ENCODE results near the gene PTPRN2. TPM values are rescaled to one million over a fixed set of nuclear protein-coding genes. Genes with fewer than 3 reads are reported as not detected.

The PTPRN2 gene
- total and polyA plus RNA-seq, 2 donors, result 1.7 to 1.9 TPM

DNA sequence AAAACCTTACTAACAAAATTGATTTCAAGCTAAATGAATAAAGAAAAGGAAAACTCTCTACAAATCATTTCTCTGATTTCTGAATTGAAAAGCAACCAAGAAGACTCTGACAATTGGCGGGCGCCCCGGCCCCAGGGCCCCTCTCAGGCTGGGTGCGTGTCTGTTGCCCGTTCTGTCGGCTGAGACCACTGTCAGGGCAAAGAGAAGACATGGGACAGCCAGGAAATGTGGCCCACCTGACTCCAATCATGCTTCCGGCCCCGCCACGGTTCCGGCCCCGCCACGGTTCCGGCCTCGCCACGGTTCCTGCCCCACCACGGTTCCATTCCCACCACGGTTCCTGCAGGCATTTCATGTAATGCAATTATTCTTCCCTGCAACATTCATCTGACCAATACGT is 115.9 kb downstream of the PTPRN2 start:
- DNase-seq (ENCODE audit: low read depth in 6 of 9, low spot score in 9 of 9), result no peak
- Histone ChIP-seq H3K27me3 (ENCODE audit: control insufficient read depth in 2 of 2, insufficient read depth in 1 of 2, low read length in 1 of 2) (peaks cover 0 to 2% of the 10 kb centered on the region in 2 donors), H3K9me3 (ENCODE audit: control insufficient read depth in 2 of 2, insufficient read depth in 1 of 2, low read length in 1 of 2) (no peaks in the 10 kb centered on the region), H3K4me3 (ENCODE audit: low read length in 2 of 2) (no peak overlapping the region), H3K4me1 (ENCODE audit: control insufficient read depth in 2 of 2, insufficient read depth in 2 of 2, low read length in 2 of 2) (peaks cover 0 to 2% of the 10 kb centered on the region in 2 donors), H3K27ac (ENCODE audit: low read depth in 1 of 2, low read length in 1 of 2) (no peak overlapping the region), H3K36me3 (ENCODE audit: control insufficient read depth in 2 of 2, insufficient read depth in 2 of 2, low read length in 1 of 2) (no peaks in the 10 kb centered on the region)
- 98% methylated on average over 18 of the region's 18 CpGs for WGBS

DNA sequence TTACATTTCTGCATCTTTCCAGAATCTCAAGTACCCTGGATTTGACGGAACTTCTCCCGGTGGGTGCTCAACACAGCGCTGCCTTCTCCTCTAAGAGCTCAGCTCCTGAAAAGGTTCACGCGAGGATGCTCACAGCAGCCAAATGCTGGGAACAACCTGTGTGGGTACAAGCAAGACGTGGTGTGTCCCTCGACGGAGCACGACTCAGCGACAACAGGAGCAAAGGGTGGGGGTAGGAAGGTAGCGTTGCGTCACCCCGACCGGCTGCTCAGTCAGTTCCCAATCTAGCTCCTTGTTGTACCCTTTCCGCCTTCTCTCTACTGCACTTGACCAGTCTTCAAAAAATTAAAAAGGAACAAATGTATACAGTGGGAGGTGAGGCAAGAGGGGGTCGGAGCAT is 117.3 kb downstream of the PTPRN2 start:
- no peak for DNase-seq (ENCODE audit: low read depth in 6 of 9, low spot score in 9 of 9)

DNA sequence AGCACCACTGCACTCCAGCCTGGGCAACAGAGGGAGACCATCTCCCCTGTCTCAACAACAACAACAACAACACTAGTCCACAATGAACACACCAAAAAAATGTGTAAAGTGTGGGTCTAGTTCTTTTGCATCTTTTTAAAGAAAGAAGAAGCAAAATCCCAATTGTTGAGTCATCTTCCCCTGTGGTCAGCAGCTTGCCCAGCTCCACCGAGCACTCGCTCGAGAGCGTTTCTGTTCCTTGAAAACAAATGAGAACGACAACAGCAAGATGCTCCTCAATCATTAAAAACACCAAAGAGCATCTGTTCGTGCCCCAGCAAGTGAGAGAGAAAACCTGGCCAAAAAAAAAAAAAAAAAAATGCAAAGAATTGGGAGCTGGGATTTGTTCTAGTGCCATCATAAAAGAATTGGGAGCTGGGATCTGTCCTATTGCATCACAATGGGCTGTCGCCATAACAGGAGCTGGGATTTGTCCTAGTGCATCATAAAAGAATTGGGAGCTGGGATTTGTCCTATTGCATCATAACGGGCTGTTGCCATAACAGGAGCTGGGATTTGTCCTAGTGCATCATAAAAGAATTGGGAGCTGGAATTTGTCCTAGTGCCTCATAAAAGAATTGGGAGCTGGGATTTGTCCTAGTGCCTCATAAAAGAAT is 118.1 kb downstream of the PTPRN2 start:
- 48% methylated on average over 8 of the region's 8 CpGs for WGBS

More for the DNA sequence above, 117.3 kb downstream of the PTPRN2 start:
- Histone ChIP-seq H3K27me3 (ENCODE audit: control insufficient read depth in 2 of 2, insufficient read depth in 1 of 2, low read length in 1 of 2) (peaks cover 0 to 2% of the 10 kb centered on the region in 2 donors), H3K4me1 (ENCODE audit: control insufficient read depth in 2 of 2, insufficient read depth in 2 of 2, low read length in 2 of 2) (peaks cover 0 to 2% of the 10 kb centered on the region in 2 donors), H3K36me3 (ENCODE audit: control insufficient read depth in 2 of 2, insufficient read depth in 2 of 2, low read length in 1 of 2) (no peaks in the 10 kb centered on the region), H3K4me3 (ENCODE audit: low read length in 2 of 2) (no peak overlapping the region), H3K27ac (ENCODE audit: low read depth in 1 of 2, low read length in 1 of 2) (no peak overlapping the region), H3K9me3 (ENCODE audit: control insufficient read depth in 2 of 2, insufficient read depth in 1 of 2, low read length in 1 of 2) (no peaks in the 10 kb centered on the region)
- 85% methylated on average over 16 of the region's 16 CpGs for WGBS

DNA sequence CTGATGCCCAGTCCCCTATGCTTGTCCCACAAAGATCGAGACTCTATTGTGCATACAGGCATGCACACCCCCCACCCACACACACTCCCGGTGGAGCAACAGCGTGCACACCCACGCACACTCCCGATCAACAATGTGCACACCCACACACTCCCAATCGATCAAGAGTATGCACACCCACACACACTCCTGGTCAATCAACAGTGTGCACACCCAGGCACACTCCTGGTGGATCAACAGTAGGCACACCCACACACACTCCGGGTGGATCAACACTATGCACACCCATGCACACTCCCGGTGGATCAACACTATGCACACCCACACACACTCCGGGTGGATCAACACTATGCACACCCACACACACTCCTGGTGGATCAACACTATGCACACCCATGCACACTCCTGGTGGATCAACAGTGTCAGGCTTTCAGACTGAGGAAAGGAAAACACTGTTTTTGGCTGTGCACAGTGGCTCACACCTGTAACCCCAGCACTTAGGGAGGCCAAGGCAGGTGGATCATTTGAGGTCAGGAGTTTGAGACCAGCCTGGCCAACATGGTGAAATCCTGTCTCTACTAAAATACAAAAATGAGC is 118.8 kb downstream of the PTPRN2 start:
- 83% methylated on average over 9 of the region's 9 CpGs for WGBS
- H3K4me1 ChIP-seq (ENCODE audit: control insufficient read depth in 2 of 2, insufficient read depth in 2 of 2, low read length in 2 of 2), result peaks cover 0 to 2% of the 10 kb centered on the region in 2 donors
- no peak for DNase-seq (ENCODE audit: low read depth in 6 of 9, low spot score in 9 of 9)

More for the DNA sequence above, 118.1 kb downstream of the PTPRN2 start:
- Histone ChIP-seq H3K4me3 (ENCODE audit: low read length in 2 of 2) (no peak overlapping the region), H3K27ac (ENCODE audit: low read depth in 1 of 2, low read length in 1 of 2) (no peak overlapping the region), H3K36me3 (ENCODE audit: control insufficient read depth in 2 of 2, insufficient read depth in 2 of 2, low read length in 1 of 2) (no peaks in the 10 kb centered on the region), H3K4me1 (ENCODE audit: control insufficient read depth in 2 of 2, insufficient read depth in 2 of 2, low read length in 2 of 2) (peaks cover 0 to 2% of the 10 kb centered on the region in 2 donors), H3K27me3 (ENCODE audit: control insufficient read depth in 2 of 2, insufficient read depth in 1 of 2, low read length in 1 of 2) (peaks cover 0 to 2% of the 10 kb centered on the region in 2 donors), H3K9me3 (ENCODE audit: control insufficient read depth in 2 of 2, insufficient read depth in 1 of 2, low read length in 1 of 2) (no peaks in the 10 kb centered on the region)
- DNase-seq (ENCODE audit: low read depth in 6 of 9, low spot score in 9 of 9), result no peak

DNA sequence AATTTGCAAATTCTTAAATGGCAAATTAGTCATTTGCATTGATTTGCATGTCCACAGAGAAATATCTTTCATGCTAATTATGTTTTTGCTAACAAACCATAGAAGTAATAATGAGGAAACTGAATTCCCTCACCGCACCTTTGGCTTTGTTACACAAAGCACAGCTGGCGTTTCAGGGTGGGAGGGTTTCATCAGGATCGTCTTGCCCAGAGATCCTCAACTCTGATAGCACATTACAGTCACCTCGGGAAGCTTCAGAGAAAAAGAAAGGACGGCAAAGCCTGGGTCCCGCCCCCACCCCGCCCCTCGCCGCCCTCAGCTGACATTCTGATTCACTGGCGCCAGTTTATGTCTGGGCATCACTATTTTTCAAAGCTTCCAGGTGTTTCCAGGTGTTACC is 119.4 kb downstream of the PTPRN2 start:
- Histone ChIP-seq H3K4me1 (ENCODE audit: control insufficient read depth in 2 of 2, insufficient read depth in 2 of 2, low read length in 2 of 2) (peaks cover 0 to 2% of the 10 kb centered on the region in 2 donors), H3K9me3 (ENCODE audit: control insufficient read depth in 2 of 2, insufficient read depth in 1 of 2, low read length in 1 of 2) (no peaks in the 10 kb centered on the region), H3K4me3 (ENCODE audit: low read length in 2 of 2) (no peak overlapping the region), H3K36me3 (ENCODE audit: control insufficient read depth in 2 of 2, insufficient read depth in 2 of 2, low read length in 1 of 2) (no peaks in the 10 kb centered on the region), H3K27ac (ENCODE audit: low read depth in 1 of 2, low read length in 1 of 2) (no peak overlapping the region), H3K27me3 (ENCODE audit: control insufficient read depth in 2 of 2, insufficient read depth in 1 of 2, low read length in 1 of 2) (peaks cover 0 to 2% of the 10 kb centered on the region in 2 donors)
- 11% methylated on average over 10 of the region's 10 CpGs for WGBS
- no peak for DNase-seq (ENCODE audit: low read depth in 6 of 9, low spot score in 9 of 9)

More for the DNA sequence above, 118.8 kb downstream of the PTPRN2 start:
- Histone ChIP-seq H3K27ac (ENCODE audit: low read depth in 1 of 2, low read length in 1 of 2) (no peak overlapping the region), H3K27me3 (ENCODE audit: control insufficient read depth in 2 of 2, insufficient read depth in 1 of 2, low read length in 1 of 2) (peaks cover 0 to 2% of the 10 kb centered on the region in 2 donors), H3K9me3 (ENCODE audit: control insufficient read depth in 2 of 2, insufficient read depth in 1 of 2, low read length in 1 of 2) (no peaks in the 10 kb centered on the region), H3K4me3 (ENCODE audit: low read length in 2 of 2) (no peak overlapping the region), H3K36me3 (ENCODE audit: control insufficient read depth in 2 of 2, insufficient read depth in 2 of 2, low read length in 1 of 2) (no peaks in the 10 kb centered on the region)

DNA sequence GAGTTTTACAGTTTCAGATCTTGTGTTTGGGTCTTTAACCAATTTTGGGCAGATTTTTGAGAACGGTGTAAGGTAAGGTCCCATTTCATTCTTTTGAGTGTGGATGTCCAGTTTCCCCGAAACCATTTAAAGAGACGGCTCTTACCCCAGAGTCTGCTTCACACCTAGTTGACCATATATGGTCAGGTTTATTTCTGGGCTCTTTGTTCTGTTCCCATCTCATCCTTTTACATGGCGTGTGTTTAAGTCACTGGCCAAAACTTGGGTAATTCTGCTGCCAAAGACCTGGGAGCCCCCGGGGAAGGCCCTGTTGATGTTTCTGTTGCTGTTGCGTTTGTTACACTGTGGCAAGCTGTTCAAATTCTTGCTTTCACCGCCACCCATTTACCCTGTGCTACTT is 120.1 kb downstream of the PTPRN2 start:
- Histone ChIP-seq H3K4me3 (ENCODE audit: low read length in 2 of 2) (no peak overlapping the region), H3K36me3 (ENCODE audit: control insufficient read depth in 2 of 2, insufficient read depth in 2 of 2, low read length in 1 of 2) (no peaks in the 10 kb centered on the region), H3K27ac (ENCODE audit: low read depth in 1 of 2, low read length in 1 of 2) (no peak overlapping the region), H3K27me3 (ENCODE audit: control insufficient read depth in 2 of 2, insufficient read depth in 1 of 2, low read length in 1 of 2) (peaks cover 0 to 2% of the 10 kb centered on the region in 2 donors), H3K4me1 (ENCODE audit: control insufficient read depth in 2 of 2, insufficient read depth in 2 of 2, low read length in 2 of 2) (no peaks in the 10 kb centered on the region), H3K9me3 (ENCODE audit: control insufficient read depth in 2 of 2, insufficient read depth in 1 of 2, low read length in 1 of 2) (no peaks in the 10 kb centered on the region)
- DNase-seq (ENCODE audit: low read depth in 6 of 9, low spot score in 9 of 9), result no peak
- WGBS, result 77% methylated on average over 7 of the region's 7 CpGs

DNA sequence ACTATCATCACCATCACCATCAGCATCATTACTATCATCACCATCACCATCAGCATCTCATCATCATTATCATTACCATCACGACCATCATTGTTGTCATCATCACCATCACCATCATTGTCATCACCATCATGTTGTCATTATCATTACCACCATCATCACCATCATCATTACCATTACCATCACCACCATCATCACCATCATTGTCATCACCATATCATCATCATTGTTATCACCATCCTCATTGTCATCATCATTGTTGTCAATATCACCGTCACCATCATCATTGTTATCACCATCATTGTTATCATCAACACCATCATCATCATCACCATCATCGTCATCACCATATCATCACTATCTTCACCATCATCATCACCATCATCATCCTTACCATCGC is 124.3 kb downstream of the PTPRN2 start:
- Histone ChIP-seq H3K9me3 (ENCODE audit: control insufficient read depth in 2 of 2, insufficient read depth in 1 of 2, low read length in 1 of 2) (peaks cover 0 to 5% of the 10 kb centered on the region in 2 donors), H3K27me3 (ENCODE audit: control insufficient read depth in 2 of 2, insufficient read depth in 1 of 2, low read length in 1 of 2) (no peaks in the 10 kb centered on the region), H3K36me3 (ENCODE audit: control insufficient read depth in 2 of 2, insufficient read depth in 2 of 2, low read length in 1 of 2) (no peaks in the 10 kb centered on the region), H3K4me3 (ENCODE audit: low read length in 2 of 2) (no peak overlapping the region), H3K4me1 (ENCODE audit: control insufficient read depth in 2 of 2, insufficient read depth in 2 of 2, low read length in 2 of 2) (no peaks in the 10 kb centered on the region), H3K27ac (ENCODE audit: low read depth in 1 of 2, low read length in 1 of 2) (no peak overlapping the region)
- 95% methylated on average over 4 of the region's 4 CpGs for WGBS
- no peak for DNase-seq (ENCODE audit: low read depth in 6 of 9, low spot score in 9 of 9)

DNA sequence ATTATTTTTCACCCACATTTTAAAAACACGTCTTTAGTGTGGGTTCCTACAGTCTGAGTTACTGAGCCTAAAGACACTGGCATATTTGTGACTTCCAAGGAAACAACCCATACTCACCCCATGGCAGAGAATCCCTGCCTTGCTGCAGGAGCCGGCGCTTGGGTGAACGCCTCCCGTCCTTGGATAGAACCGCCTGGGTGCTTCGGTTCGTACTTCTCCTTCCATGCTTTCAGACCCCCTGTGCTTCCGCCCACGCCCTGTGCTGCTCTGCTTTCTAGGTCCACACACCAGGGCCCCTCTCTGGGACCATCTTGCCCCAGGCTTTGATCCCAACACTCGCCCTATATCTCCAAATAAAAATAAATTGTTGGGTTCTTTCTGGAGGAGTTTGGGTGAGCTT is 125.8 kb downstream of the PTPRN2 start:
- no peak for DNase-seq (ENCODE audit: low read depth in 6 of 9, low spot score in 9 of 9)
- WGBS, result 91% methylated on average over 11 of the region's 11 CpGs
- H3K9me3 ChIP-seq (ENCODE audit: control insufficient read depth in 2 of 2, insufficient read depth in 1 of 2, low read length in 1 of 2), result peaks cover 0 to 10% of the 10 kb centered on the region in 2 donors

DNA sequence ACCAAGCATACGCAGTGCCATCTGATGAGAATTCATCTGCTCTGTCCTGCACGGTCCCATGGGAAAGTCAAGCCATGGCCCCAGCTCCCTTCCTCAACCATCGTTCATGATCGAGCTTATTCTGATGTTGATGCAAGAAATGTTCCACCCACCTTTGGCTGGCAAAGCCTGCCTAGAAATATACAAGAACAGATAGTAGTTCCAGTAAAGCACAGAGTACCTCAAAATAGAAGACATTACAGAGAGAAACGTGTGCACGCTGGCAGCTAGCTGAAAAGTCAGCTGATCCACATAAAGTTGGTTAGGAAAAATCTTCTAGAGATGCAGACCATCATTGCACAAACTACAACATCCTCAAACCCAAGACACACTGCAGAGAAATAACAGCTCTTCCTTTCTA is 127.0 kb downstream of the PTPRN2 start:
- Histone ChIP-seq H3K4me1 (ENCODE audit: control insufficient read depth in 2 of 2, insufficient read depth in 2 of 2, low read length in 2 of 2) (no peaks in the 10 kb centered on the region), H3K4me3 (ENCODE audit: low read length in 2 of 2) (no peak overlapping the region), H3K36me3 (ENCODE audit: control insufficient read depth in 2 of 2, insufficient read depth in 2 of 2, low read length in 1 of 2) (no peaks in the 10 kb centered on the region), H3K9me3 (ENCODE audit: control insufficient read depth in 2 of 2, insufficient read depth in 1 of 2, low read length in 1 of 2) (peaks cover under 1 to 21% of the 10 kb centered on the region in 2 donors), H3K27me3 (ENCODE audit: control insufficient read depth in 2 of 2, insufficient read depth in 1 of 2, low read length in 1 of 2) (no peaks in the 10 kb centered on the region), H3K27ac (ENCODE audit: low read depth in 1 of 2, low read length in 1 of 2) (no peak overlapping the region)
- no peak for DNase-seq (ENCODE audit: low read depth in 6 of 9, low spot score in 9 of 9)
- 91% methylated on average over 6 of the region's 6 CpGs for WGBS

More for the DNA sequence above, 125.8 kb downstream of the PTPRN2 start:
- Histone ChIP-seq H3K36me3 (ENCODE audit: control insufficient read depth in 2 of 2, insufficient read depth in 2 of 2, low read length in 1 of 2) (no peaks in the 10 kb centered on the region), H3K4me1 (ENCODE audit: control insufficient read depth in 2 of 2, insufficient read depth in 2 of 2, low read length in 2 of 2) (no peaks in the 10 kb centered on the region), H3K4me3 (ENCODE audit: low read length in 2 of 2) (no peak overlapping the region), H3K27me3 (ENCODE audit: control insufficient read depth in 2 of 2, insufficient read depth in 1 of 2, low read length in 1 of 2) (no peaks in the 10 kb centered on the region), H3K27ac (ENCODE audit: low read depth in 1 of 2, low read length in 1 of 2) (no peak overlapping the region)

Measured in thymus (tissue), 11 donors.